Neuron (in vitro differentiated cells): ENCODE data around the gene POLA1.

Experiments
- H2AFZ ChIP-seq: one replicate; pipeline ENCODE4 v1.6.1; 2013; ENCODE audit warnings: low read depth, mild to moderate bottlenecking, inconsistent platforms, low read length, moderate library complexity
- H3K27me3 ChIP-seq: one replicate; pipeline ENCODE4 v1.6.1; 2013; ENCODE audit warnings: low read length; ENCODE audit not compliant: insufficient read depth
- H3K36me3 ChIP-seq: one replicate; pipeline ENCODE4 v1.6.1; 2013; ENCODE audit warnings: low read length; ENCODE audit not compliant: insufficient read depth
- H3K4me1 ChIP-seq: one replicate; pipeline ENCODE4 v1.6.1; 2013; ENCODE audit warnings: low read length; ENCODE audit not compliant: insufficient read depth
- H3K4me3 ChIP-seq: 2 replicates; pipeline ENCODE4 v1.5.1; 2013; ENCODE audit warnings: mild to moderate bottlenecking, low read length, moderate library complexity
- H3K9me3 ChIP-seq: one replicate; pipeline ENCODE4 v1.6.1; 2013; ENCODE audit warnings: low read length

POLA1 gene

GRCh38 chrX:24946369-24946768 lies 252.7 kb downstream of the POLA1 start:
- no peak overlapping the region for H3K4me3 ChIP-seq
- peaks cover 18% of the 10 kb centered on the region for H3K4me1 ChIP-seq
- no peaks in the 10 kb centered on the region for H3K9me3 ChIP-seq
- no peak overlapping the region for H2AFZ ChIP-seq
- H3K27me3 ChIP-seq = no peaks in the 10 kb centered on the region
- no peaks in the 10 kb centered on the region for H3K36me3 ChIP-seq

GRCh38 chrX:24954732-24955131 lies 261.0 kb downstream of the POLA1 start:
- H3K9me3 ChIP-seq = no peaks in the 10 kb centered on the region
- H3K4me1 ChIP-seq = peaks cover 25% of the 10 kb centered on the region

GRCh38 chrX:24955372-24955930 lies 261.7 kb downstream of the POLA1 start:
- Histone ChIP-seq H3K4me1 (peaks cover 25% of the 10 kb centered on the region), H2AFZ (no peak overlapping the region), H3K9me3 (no peaks in the 10 kb centered on the region), H3K4me3 (no peak overlapping the region), H3K36me3 (no peaks in the 10 kb centered on the region), H3K27me3 (no peaks in the 10 kb centered on the region)

More at GRCh38 chrX:24954732-24955131, 261.0 kb downstream of the POLA1 start:
- Histone ChIP-seq H3K36me3 (no peaks in the 10 kb centered on the region), H2AFZ (no peak overlapping the region), H3K27me3 (no peaks in the 10 kb centered on the region), H3K4me3 (no peak overlapping the region)

- no peak overlapping the region for H3K4me3 ChIP-seq
- no peaks in the 10 kb centered on the region for H3K36me3 ChIP-seq
- H3K9me3 ChIP-seq = no peaks in the 10 kb centered on the region
- H3K4me1 ChIP-seq = peaks cover 25% of the 10 kb centered on the region
- no peak overlapping the region for H2AFZ ChIP-seq
- no peaks in the 10 kb centered on the region for H3K27me3 ChIP-seq
Observed at GRCh38 chrX:24956828-24957227, 263.1 kb downstream of the POLA1 start.

GRCh38 chrX:24961809-24962208 lies 268.1 kb downstream of the POLA1 start:
- H2AFZ ChIP-seq = no peak overlapping the region
- H3K27me3 ChIP-seq = no peaks in the 10 kb centered on the region
- no peaks in the 10 kb centered on the region for H3K36me3 ChIP-seq
- H3K9me3 ChIP-seq = no peaks in the 10 kb centered on the region
- peaks cover 22% of the 10 kb centered on the region for H3K4me1 ChIP-seq
- H3K4me3 ChIP-seq = no peak overlapping the region

- H3K4me1 ChIP-seq = peaks cover 4% of the 10 kb centered on the region
- H3K4me3 ChIP-seq = no peak overlapping the region
- H2AFZ ChIP-seq = no peak overlapping the region
- H3K9me3 ChIP-seq = no peaks in the 10 kb centered on the region
- H3K27me3 ChIP-seq = no peaks in the 10 kb centered on the region
- H3K36me3 ChIP-seq = no peaks in the 10 kb centered on the region
Observed at GRCh38 chrX:24963823-24964222, 270.1 kb downstream of the POLA1 start.

- no peak overlapping the region for H2AFZ ChIP-seq
- H3K27me3 ChIP-seq = no peaks in the 10 kb centered on the region
- peaks cover 3% of the 10 kb centered on the region for H3K9me3 ChIP-seq
- no peaks in the 10 kb centered on the region for H3K36me3 ChIP-seq
- peaks cover 2% of the 10 kb centered on the region for H3K4me1 ChIP-seq
- no peak overlapping the region for H3K4me3 ChIP-seq
Observed at GRCh38 chrX:24965372-24965771, 271.7 kb downstream of the POLA1 start.

- Histone ChIP-seq H3K36me3 (no peaks in the 10 kb centered on the region), H3K27me3 (no peaks in the 10 kb centered on the region), H3K9me3 (peaks cover 3% of the 10 kb centered on the region)
Observed at GRCh38 chrX:24969812-24970211, 276.1 kb downstream of the POLA1 start.

GRCh38 chrX:24979081-24979480 lies 285.4 kb downstream of the POLA1 start:
- no peak overlapping the region for H2AFZ ChIP-seq
- H3K4me1 ChIP-seq = peaks cover 3% of the 10 kb centered on the region
- no peaks in the 10 kb centered on the region for H3K36me3 ChIP-seq
- no peaks in the 10 kb centered on the region for H3K9me3 ChIP-seq
- no peaks in the 10 kb centered on the region for H3K27me3 ChIP-seq
- no peak overlapping the region for H3K4me3 ChIP-seq

More at GRCh38 chrX:24969812-24970211, 276.1 kb downstream of the POLA1 start:
- H3K4me3 ChIP-seq = no peak overlapping the region
- no peak overlapping the region for H2AFZ ChIP-seq
- no peaks in the 10 kb centered on the region for H3K4me1 ChIP-seq

GRCh38 chrX:24981030-24981429 lies 287.3 kb downstream of the POLA1 start:
- H3K36me3 ChIP-seq = no peaks in the 10 kb centered on the region
- no peaks in the 10 kb centered on the region for H3K27me3 ChIP-seq
- H3K4me1 ChIP-seq = peaks cover 3% of the 10 kb centered on the region
- no peaks in the 10 kb centered on the region for H3K9me3 ChIP-seq
- H3K4me3 ChIP-seq = no peak overlapping the region
- H2AFZ ChIP-seq = no peak overlapping the region

GRCh38 chrX:24982306-24982965 lies 288.7 kb downstream of the POLA1 start:
- H3K4me1 ChIP-seq = peaks cover 3% of the 10 kb centered on the region
- H3K9me3 ChIP-seq = no peaks in the 10 kb centered on the region
- H2AFZ ChIP-seq = no peak overlapping the region
- H3K4me3 ChIP-seq = no peak overlapping the region
- no peaks in the 10 kb centered on the region for H3K36me3 ChIP-seq
- no peaks in the 10 kb centered on the region for H3K27me3 ChIP-seq

GRCh38 chrX:24983931-24984330 lies 290.2 kb downstream of the POLA1 start:
- no peaks in the 10 kb centered on the region for H3K27me3 ChIP-seq
- H3K4me3 ChIP-seq = no peak overlapping the region
- H3K4me1 ChIP-seq = peaks cover 3% of the 10 kb centered on the region
- H3K36me3 ChIP-seq = no peaks in the 10 kb centered on the region
- no peaks in the 10 kb centered on the region for H3K9me3 ChIP-seq
- H2AFZ ChIP-seq = no peak overlapping the region

- H3K4me3 ChIP-seq = no peak overlapping the region
- H3K27me3 ChIP-seq = no peaks in the 10 kb centered on the region
- peaks cover 3% of the 10 kb centered on the region for H3K4me1 ChIP-seq
- no peak overlapping the region for H2AFZ ChIP-seq
- no peaks in the 10 kb centered on the region for H3K36me3 ChIP-seq
- no peaks in the 10 kb centered on the region for H3K9me3 ChIP-seq
Observed at GRCh38 chrX:24985120-24985519, 291.4 kb downstream of the POLA1 start.

GRCh38 chrX:24987731-24988130 lies 294.0 kb downstream of the POLA1 start:
- H2AFZ ChIP-seq = no peak overlapping the region
- H3K36me3 ChIP-seq = no peaks in the 10 kb centered on the region
- H3K4me1 ChIP-seq = peaks cover 7% of the 10 kb centered on the region
- H3K9me3 ChIP-seq = no peaks in the 10 kb centered on the region
- no peak overlapping the region for H3K4me3 ChIP-seq
- H3K27me3 ChIP-seq = no peaks in the 10 kb centered on the region
